ENCODE measurements around the gene SMARCE1.

Gene SMARCE1

DNA sequence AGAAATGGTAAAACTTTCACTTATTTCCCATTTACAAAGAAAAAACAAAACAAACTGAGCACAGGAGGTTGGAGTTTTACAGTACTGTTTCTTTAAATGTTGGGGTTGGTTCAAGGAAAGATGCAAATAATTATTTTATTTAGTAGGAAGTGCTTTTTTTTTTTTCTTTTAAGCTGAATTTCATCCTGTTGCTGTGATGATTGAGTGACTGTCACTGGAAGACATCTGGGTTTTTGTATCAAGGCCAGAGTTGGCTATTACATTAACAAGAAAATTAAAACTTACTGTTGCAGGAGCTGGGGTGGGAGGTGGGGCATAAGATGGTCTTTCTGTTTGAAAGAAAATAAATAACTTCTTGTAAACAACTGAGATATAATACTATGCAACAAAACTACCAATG is 2.3 kb downstream of the SMARCE1 start:
- in situ Hi-C loops (cut with HindIII; ENCODE audit: low pct_ligation_motif_present, low sequenced_read_pairs): no loop called here
- no peak for DNase-seq
- no peak overlapping the region for H3K4me3 ChIP-seq (ENCODE audit: low read depth, low read length)
- peaks cover 28% of the 10 kb centered on the region for H3K36me3 ChIP-seq (replicated peaks)
- TF ChIP-seq, protein P1, sequence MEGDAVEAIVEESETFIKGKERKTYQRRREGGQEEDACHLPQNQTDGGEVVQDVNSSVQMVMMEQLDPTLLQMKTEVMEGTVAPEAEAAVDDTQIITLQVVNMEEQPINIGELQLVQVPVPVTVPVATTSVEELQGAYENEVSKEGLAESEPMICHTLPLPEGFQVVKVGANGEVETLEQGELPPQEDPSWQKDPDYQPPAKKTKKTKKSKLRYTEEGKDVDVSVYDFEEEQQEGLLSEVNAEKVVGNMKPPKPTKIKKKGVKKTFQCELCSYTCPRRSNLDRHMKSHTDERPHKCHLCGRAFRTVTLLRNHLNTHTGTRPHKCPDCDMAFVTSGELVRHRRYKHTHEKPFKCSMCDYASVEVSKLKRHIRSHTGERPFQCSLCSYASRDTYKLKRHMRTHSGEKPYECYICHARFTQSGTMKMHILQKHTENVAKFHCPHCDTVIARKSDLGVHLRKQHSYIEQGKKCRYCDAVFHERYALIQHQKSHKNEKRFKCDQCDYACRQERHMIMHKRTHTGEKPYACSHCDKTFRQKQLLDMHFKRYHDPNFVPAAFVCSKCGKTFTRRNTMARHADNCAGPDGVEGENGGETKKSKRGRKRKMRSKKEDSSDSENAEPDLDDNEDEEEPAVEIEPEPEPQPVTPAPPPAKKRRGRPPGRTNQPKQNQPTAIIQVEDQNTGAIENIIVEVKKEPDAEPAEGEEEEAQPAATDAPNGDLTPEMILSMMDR (IDR thresholded peaks at IDR 0.05; ENCODE audit: low read depth, low read length, missing control alignments): no peak
- no peak overlapping the region for H3K27ac ChIP-seq
- H3K27me3 ChIP-seq (replicated peaks): no peaks in the 10 kb centered on the region

DNA sequence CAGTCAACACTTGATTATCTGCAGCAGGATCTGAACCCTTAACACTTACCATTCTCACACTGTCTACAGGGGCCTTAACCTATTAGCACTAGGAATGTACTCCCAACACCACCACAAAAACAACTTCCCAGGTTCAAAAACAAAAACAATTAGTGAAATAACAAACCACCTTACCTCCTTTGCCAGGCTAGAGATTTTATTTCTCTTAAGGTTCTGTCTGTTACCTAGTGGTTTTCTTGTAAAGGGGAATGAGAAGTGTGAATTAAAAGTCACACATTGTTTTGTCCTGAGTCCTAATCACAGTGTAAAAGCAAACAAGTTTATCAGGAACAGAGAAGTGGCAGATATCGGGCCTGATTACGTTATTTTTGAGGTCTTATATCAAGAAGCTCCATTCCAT is 9.7 kb downstream of the SMARCE1 start:
- in situ Hi-C loops (cut with HindIII; ENCODE audit: low pct_ligation_motif_present, low sequenced_read_pairs): no loop called here
- H3K4me3 ChIP-seq (ENCODE audit: low read depth, low read length): no peak overlapping the region
- H3K27me3 ChIP-seq (replicated peaks): no peaks in the 10 kb centered on the region
- no peak overlapping the region for H3K27ac ChIP-seq
- TF ChIP-seq, protein P1 (IDR thresholded peaks at IDR 0.05; ENCODE audit: low read depth, low read length, missing control alignments): no peak
- H3K36me3 ChIP-seq (replicated peaks): peaks cover 60% of the 10 kb centered on the region
- DNase-seq: no peak

DNA sequence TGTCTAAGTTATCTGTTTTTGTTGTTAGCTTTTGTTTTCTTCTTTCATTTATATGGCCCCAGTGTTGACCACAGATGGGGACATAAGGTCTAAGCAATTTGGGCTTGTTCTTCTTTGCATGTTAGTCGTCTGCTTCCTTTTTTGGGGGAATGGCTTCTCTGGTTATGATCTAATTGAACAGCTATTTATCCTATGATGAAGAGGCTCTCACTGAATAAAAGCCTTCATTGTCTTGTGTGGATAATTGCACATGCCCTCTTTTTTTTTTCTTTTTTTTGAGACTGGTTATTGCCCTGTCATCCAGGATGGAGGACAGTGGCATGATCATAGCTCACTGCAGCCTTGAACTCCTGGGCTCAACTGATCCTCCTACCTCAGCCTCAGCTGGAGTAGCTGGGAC is 13.7 kb downstream of the SMARCE1 start:
- in situ Hi-C loops (cut with HindIII; ENCODE audit: low pct_ligation_motif_present, low sequenced_read_pairs): no loop called here
- Histone ChIP-seq H3K4me3 (ENCODE audit: low read depth, low read length) (no peak overlapping the region), H3K36me3 (replicated peaks) (peaks cover 61% of the 10 kb centered on the region), H3K27ac (no peak overlapping the region), H3K27me3 (replicated peaks) (no peaks in the 10 kb centered on the region)
- TF ChIP-seq, protein P1 (IDR thresholded peaks at IDR 0.05; ENCODE audit: low read depth, low read length, missing control alignments): no peak
- DNase-seq: no peak

DNA sequence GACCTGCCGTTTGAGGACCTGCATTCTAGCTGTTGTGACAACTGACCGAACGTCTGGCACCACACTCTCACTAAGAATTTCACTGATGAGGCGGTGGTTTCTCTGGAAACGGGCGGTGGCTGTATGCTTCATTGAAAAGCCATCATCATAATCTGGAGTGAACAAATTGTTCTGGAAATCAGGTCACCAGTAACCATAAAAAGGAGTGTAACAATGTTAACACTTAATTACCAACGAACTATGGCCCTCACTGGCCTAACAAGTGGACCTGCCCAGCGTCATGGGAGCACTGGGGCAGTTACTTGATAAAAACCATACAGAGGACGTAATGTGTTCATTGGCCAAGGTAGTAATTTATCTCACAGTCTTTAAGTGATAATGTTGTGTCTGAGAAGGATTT is 15.4 kb downstream of the SMARCE1 start:
- no peaks in the 10 kb centered on the region for H3K27me3 ChIP-seq (replicated peaks)
- in situ Hi-C loops (cut with HindIII; ENCODE audit: low pct_ligation_motif_present, low sequenced_read_pairs): no loop called here
- no peak for DNase-seq
- H3K36me3 ChIP-seq (replicated peaks): peaks cover 65% of the 10 kb centered on the region
- TF ChIP-seq, protein P1 (IDR thresholded peaks at IDR 0.05; ENCODE audit: low read depth, low read length, missing control alignments): no peak
- no peak overlapping the region for H3K4me3 ChIP-seq (ENCODE audit: low read depth, low read length)
- no peak overlapping the region for H3K27ac ChIP-seq

DNA sequence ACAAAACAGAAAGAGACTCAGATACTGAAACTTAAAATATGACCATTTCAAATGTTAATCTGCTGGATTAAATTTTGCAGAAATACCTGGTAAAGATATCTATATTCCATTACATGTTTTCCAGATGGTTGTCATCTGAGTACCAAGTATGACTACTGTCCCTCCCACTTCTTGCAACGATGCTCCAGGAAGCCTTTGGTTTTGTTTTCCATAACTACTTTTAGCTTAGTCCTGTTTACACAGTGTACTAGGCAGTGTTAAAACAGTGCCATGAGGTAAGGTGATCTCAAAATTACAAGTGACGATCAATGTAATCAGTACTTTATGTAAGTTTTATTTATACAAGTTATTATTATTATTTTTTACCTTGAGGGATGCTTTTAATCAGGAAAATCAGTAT is 17.8 kb downstream of the SMARCE1 start:
- TF ChIP-seq, protein P1 (IDR thresholded peaks at IDR 0.05; ENCODE audit: low read depth, low read length, missing control alignments): no peak
- Histone ChIP-seq H3K36me3 (replicated peaks) (peaks cover 46% of the 10 kb centered on the region), H3K27ac (no peak overlapping the region), H3K4me3 (ENCODE audit: low read depth, low read length) (no peak overlapping the region), H3K27me3 (replicated peaks) (no peaks in the 10 kb centered on the region)
- in situ Hi-C loops (cut with HindIII; ENCODE audit: low pct_ligation_motif_present, low sequenced_read_pairs): no loop called here
- no peak for DNase-seq

DNA sequence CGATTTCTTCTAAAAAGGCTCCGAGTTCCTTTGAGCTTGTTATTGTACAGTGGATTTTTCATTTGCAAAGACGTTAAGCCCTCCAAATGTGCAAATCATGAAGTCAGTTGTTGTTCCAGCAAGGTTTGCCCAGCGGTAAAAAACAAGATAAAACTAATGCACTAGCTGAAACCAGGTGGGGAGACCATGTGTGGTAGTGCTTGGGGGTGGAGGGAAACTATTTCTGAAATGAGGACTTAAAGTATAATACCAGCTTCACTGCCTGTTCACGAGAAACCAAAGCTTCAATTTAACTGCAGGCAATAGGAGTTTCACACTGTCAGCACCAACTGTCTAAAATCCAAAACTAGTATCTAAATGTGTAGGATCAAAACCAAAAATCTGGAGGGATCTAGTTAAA is 22.3 kb downstream of the SMARCE1 start:
- no peak for DNase-seq
- TF ChIP-seq, protein P1 (IDR thresholded peaks at IDR 0.05; ENCODE audit: low read depth, low read length, missing control alignments): no peak
- Histone ChIP-seq H3K4me3 (ENCODE audit: low read depth, low read length) (no peak overlapping the region), H3K27me3 (replicated peaks) (no peaks in the 10 kb centered on the region), H3K27ac (no peak overlapping the region), H3K36me3 (replicated peaks) (peaks cover 16% of the 10 kb centered on the region)
- in situ Hi-C loops (cut with HindIII; ENCODE audit: low pct_ligation_motif_present, low sequenced_read_pairs): no loop called here
